GM18508 (cell line): ENCODE data around the gene NEURL1B.

Source experiments
- ATAC-seq: cut with Tn5 transposase; IDR thresholded peaks from one replicate; pipeline ENCODE4 v1.9.1; 2021; ENCODE audit warnings: moderate number of reproducible peaks; ENCODE audit not compliant: insufficient read depth, unreplicated experiment

NEURL1B gene

DNA sequence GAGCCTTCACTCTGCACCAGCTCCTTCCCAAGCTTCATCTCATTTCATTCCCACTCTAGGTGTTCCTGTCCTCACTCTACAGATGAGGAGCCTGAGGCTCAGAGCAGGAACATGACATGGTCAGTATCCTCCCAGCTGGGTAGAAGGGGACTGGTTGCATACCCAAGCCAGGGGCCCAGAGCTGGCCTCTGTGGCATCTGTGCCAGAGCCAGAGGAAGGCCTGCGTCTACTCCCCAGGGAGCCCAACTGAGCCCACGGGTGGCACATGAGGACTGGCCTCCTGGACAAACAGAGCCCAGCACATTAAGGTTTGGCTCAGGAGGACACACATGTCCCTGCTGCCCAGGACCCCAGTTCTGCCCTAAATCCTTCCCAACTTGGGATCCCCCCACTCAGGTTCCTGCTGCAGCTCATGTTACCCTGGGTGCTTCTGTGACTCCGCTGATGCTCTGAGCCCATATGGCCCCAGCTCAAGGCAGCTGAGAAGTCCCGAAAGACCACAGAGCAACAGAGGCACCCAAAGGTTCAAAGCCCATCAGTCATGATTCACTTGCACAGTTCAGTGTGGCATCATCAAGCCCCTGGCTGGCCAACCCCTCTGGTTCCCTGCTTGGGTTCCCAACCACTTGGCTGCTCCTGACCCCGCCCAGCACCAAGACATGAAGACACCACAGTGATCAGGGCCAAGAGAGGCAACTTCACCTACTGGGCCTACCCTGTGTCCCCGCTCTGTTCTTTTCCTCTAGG, 8.5 kb upstream of the NEURL1B start:
- ATAC-seq, result no peak

- ATAC-seq, result no peak
Observed at GRCh38 chr5:172633403-172633970, 7.6 kb upstream of the NEURL1B start.

GRCh38 chr5:172634106-172634899, 6.8 kb upstream of the NEURL1B start:
- ATAC-seq, result no peak

GRCh38 chr5:172635038-172635437, 6.0 kb upstream of the NEURL1B start:
- no peak for ATAC-seq

GRCh38 chr5:172636279-172637050, 4.6 kb upstream of the NEURL1B start:
- no peak for ATAC-seq

DNA sequence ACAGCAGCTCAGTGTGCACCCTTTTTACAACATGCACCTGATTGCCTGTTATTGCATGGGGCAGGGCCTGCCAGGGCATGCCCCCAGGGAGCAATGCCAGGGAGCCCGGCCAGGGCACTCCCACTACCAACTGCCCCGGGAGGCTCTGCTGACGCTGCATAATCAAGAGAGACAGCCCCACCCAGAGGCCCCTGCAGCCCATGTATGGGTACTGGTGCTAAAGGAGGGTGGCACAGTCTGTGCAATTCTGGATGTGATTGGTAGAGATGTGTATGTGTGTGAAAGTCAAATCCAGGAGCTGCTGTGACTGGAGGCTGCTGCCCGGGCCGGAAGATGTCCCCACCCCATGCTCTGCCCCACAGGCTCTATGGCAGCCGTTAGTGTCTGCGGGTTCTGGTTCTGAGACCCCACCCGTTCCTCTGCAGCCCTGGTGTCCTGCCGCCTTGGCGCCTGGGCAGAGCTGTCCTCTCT, 3.9 kb upstream of the NEURL1B start:
- ATAC-seq, result no peak

DNA sequence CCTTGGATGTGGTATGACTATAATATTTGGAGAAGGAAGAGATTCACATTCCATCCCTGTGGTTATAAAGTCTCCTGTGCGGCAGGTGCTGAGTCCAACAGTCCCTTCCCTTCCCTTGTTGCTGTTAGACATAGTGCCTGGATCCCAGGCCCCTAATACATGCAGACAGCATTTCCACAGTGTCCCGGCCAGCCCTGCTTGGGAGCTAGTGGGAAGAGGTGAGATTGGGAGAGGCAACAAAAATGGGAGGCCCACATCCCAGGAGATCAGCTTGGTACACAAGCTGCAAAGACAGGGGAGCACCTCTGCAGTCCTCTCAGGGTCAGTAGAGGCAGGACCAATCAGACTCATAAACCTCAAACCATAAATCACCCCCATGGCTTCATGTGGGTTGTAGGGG, 3.3 kb upstream of the NEURL1B start:
- ATAC-seq, result no peak

DNA sequence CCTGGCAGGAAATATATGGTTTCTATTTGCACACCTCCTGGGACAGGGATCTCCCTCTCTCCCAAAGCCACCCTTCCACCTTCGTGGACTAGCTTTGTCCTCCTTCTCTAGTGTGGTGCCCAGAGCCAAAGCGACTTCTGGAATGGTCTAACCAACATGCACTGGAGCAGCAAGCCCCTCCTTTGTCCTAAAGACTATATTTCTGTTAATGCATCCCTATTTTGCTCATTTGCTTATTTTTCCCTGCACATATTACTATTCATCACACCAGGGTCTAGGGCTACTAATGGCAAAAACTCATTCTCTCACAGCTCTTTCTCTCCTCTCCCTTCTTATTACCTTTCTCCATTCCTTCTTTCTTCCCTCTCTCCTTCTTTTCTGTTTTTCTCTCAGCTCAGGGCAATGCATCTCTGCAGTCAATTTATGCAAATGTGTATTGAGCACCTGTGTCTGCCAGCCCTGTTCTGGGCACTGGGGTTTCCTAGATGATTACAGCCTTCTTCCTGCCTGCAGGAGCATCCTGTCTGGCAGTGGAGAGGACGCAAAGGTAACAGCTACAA, 2.8 kb upstream of the NEURL1B start:
- no peak for ATAC-seq

- no peak for ATAC-seq
Observed at GRCh38 chr5:172640139-172640538, 924 bp upstream of the NEURL1B start.

DNA sequence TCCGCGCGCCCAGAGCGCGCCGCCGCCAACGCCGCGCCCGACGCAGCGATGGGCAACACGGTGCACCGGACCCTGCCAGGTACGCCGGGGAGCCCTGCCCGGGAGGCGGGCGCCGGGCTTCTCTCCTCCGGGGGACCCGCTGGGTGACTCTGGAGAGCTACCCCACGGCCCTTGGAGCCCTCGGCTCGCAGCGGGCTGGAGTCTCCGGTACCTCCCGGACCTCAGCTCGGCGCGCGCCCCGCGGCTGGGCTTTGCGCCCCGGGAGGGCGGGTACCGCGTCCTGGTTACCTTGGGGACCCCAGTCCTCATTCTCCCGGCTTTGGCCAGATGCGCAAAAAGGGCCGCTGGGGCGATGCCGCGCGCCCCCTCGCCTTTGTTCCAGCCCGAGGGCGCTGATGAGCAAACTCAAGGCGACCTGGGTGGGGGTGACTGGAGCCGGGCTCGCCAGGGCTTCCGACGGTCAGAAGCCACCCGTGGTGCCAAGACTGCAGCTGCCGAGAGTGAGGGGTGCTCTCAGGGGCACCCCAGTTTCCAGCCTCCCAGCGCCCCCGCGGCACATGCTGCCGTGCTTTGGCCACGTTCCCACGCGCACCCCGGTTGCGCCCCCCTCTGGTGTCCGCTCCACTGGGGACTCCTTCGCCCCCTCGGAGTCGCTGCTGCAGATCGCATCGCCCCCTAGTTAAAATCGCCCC, 442 bp downstream of the NEURL1B start:
- no peak for ATAC-seq

- no peak for ATAC-seq
Observed at GRCh38 chr5:172642051-172642409, 967 bp downstream of the NEURL1B start.

- no peak for ATAC-seq
Observed at GRCh38 chr5:172642486-172642885, 1.4 kb downstream of the NEURL1B start.

DNA sequence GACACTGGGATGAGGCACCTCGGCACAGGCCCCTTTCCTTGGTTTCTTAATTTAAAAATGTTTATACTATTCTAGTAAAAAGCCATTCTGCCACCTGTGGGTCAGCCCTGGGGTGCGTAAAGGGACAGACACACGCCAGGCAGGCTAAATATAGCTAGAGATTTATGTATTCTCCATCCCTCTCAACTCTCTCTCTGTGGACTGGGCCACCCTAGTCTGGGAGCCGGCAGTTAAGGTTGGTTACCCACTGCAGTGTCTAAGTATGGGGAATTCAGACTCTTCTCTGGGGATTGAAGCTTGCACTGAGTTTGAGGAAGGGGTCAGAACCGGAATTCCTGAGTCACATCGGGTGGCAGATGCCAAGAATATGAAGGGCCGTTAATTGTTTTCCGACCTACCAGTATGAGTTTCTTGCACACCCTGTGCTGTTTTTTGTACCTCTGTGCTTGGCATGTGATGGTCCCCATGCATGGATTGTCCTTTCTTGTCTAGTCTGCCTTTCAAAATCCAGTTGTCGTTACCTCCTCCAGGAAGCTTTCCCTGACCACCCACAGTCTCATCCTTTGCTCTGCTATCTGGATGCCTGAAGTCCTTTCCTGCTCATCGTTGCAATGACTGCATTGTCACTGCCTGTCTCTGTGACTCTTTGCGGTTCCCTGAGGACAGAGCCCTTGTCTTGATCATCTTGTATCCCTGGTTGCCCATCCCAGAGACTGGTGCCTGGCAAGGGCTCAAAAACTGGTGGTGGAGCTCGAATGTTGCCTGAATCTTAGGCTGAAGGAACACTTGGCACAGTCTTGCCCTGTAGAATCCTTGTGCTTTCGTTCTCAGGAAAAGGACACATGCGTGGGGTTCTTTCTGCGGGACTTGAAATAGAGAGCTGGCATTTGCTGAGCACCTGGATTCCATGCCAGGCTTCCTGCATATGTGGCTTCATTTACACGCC, 2.1 kb downstream of the NEURL1B start:
- ATAC-seq, result no peak

DNA sequence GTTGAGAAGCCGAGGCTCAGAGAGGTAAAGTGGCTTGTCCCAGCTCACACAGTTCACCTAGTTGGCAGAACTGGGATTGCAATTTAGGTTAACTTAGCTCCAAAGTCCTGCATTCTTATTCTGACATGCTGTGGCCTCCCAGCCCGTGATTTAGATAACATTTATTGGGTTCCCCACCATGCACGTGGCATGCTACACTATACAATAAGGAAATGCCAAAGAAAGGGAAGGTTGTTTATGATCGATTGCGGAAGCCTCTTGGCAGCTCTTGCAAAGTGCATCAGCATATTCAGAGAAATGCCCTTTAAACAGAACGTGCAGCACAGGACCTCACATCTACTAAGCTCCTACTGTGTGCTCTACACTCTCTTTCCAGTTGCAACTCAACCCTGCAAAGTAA, 3.2 kb downstream of the NEURL1B start:
- no peak for ATAC-seq

GRCh38 chr5:172644711-172645110, 3.6 kb downstream of the NEURL1B start:
- ATAC-seq, result no peak

GRCh38 chr5:172645271-172646055, 4.4 kb downstream of the NEURL1B start:
- no peak for ATAC-seq

GRCh38 chr5:172646716-172647285, 5.7 kb downstream of the NEURL1B start:
- no peak for ATAC-seq
